ENCODE results near the gene APOE. TPM values are rescaled to one million over a fixed set of nuclear protein-coding genes. Genes with fewer than 3 reads are reported as not detected.

The APOE gene
- total and polyA plus RNA-seq, 9 of the 15 experiments (the other 6 are each of a cell fraction or from before 2014, with no cell fraction given): 0.14 to 180 (median 58.1) TPM; not detected in 1

DNA sequence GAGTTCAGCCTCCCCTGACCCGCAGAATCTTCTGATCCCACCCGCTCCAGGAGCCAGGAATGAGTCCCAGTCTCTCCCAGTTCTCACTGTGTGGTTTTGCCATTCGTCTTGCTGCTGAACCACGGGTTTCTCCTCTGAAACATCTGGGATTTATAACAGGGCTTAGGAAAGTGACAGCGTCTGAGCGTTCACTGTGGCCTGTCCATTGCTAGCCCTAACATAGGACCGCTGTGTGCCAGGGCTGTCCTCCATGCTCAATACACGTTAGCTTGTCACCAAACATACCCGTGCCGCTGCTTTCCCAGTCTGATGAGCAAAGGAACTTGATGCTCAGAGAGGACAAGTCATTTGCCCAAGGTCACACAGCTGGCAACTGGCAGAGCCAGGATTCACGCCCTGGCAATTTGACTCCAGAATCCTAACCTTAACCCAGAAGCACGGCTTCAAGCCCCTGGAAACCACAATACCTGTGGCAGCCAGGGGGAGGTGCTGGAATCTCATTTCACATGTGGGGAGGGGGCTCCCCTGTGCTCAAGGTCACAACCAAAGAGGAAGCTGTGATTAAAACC lies 1.1 kb upstream of the APOE start (continued):
- TF ChIP-seq, protein P1, sequence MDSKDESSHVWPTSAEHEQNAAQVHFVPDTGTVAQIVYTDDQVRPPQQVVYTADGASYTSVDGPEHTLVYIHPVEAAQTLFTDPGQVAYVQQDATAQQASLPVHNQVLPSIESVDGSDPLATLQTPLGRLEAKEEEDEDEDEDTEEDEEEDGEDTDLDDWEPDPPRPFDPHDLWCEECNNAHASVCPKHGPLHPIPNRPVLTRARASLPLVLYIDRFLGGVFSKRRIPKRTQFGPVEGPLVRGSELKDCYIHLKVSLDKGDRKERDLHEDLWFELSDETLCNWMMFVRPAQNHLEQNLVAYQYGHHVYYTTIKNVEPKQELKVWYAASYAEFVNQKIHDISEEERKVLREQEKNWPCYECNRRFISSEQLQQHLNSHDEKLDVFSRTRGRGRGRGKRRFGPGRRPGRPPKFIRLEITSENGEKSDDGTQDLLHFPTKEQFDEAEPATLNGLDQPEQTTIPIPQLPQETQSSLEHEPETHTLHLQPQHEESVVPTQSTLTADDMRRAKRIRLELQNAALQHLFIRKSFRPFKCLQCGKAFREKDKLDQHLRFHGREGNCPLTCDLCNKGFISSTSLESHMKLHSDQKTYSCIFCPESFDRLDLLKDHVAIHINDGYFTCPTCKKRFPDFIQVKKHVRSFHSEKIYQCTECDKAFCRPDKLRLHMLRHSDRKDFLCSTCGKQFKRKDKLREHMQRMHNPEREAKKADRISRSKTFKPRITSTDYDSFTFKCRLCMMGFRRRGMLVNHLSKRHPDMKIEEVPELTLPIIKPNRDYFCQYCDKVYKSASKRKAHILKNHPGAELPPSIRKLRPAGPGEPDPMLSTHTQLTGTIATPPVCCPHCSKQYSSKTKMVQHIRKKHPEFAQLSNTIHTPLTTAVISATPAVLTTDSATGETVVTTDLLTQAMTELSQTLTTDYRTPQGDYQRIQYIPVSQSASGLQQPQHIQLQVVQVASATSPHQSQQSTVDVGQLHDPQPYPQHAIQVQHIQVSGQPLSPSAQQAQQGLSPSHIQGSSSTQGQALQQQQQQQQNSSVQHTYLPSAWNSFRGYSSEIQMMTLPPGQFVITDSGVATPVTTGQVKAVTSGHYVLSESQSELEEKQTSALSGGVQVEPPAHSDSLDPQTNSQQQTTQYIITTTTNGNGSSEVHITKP (IDR thresholded peaks at IDR 0.05; ENCODE audit: partially characterized antibody): peak; percentile 8
- 0 out of 2 replicates have a peak, but pooled peaks have one; percentile 19 for TF ChIP-seq CAMTA2 (CRISPR knock-in tag; conservative IDR thresholded peaks at IDR 0.05)
- TF ChIP-seq ERF (CRISPR knock-in tag; IDR thresholded peaks at IDR 0.05): 0 out of 2 replicates have a peak, but pooled peaks have one; percentile 17
- TF ChIP-seq, protein P2, sequence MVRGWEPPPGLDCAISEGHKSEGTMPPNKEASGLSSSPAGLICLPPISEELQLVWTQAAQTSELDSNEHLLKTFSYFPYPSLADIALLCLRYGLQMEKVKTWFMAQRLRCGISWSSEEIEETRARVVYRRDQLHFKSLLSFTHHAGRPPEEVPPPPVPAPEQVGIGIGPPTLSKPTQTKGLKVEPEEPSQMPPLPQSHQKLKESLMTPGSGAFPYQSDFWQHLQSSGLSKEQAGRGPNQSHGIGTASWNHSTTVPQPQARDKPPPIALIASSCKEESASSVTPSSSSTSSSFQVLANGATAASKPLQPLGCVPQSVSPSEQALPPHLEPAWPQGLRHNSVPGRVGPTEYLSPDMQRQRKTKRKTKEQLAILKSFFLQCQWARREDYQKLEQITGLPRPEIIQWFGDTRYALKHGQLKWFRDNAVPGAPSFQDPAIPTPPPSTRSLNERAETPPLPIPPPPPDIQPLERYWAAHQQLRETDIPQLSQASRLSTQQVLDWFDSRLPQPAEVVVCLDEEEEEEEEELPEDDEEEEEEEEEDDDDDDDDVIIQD (CRISPR knock-in tag; IDR thresholded peaks at IDR 0.05): 0 out of 2 replicates have a peak, but pooled peaks have one; percentile 51
- TF ChIP-seq ZNF174 (CRISPR knock-in tag; IDR thresholded peaks at IDR 0.05): no peak
- peak; percentile 64 for TF ChIP-seq SUPT5H (IDR thresholded peaks at IDR 0.05)
- TF ChIP-seq ZNF586 (CRISPR knock-in tag; conservative IDR thresholded peaks at IDR 0.05): peak; percentile 25; the same call in 1 of the 2 replicates
- TF ChIP-seq, protein P3, sequence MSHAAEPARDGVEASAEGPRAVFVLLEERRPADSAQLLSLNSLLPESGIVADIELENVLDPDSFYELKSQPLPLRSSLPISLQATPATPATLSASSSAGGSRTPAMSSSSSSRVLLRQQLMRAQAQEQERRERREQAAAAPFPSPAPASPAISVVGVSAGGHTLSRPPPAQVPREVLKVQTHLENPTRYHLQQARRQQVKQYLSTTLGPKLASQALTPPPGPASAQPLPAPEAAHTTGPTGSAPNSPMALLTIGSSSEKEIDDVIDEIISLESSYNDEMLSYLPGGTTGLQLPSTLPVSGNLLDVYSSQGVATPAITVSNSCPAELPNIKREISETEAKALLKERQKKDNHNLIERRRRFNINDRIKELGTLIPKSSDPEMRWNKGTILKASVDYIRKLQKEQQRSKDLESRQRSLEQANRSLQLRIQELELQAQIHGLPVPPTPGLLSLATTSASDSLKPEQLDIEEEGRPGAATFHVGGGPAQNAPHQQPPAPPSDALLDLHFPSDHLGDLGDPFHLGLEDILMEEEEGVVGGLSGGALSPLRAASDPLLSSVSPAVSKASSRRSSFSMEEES (CRISPR knock-in tag; IDR thresholded peaks at IDR 0.05): no peak
- TF ChIP-seq ZNF232 (CRISPR knock-in tag; IDR thresholded peaks at IDR 0.05): no peak
- no peak for TF ChIP-seq NR4A1 (CRISPR knock-in tag; IDR thresholded peaks at IDR 0.05)
- TF ChIP-seq NR4A1 (tag; IDR thresholded peaks at IDR 0.05): no peak
- 0 out of 2 replicates have a peak, but pooled peaks have one; percentile 24 for TF ChIP-seq ZNF696 (CRISPR knock-in tag; conservative IDR thresholded peaks at IDR 0.05)
- TF ChIP-seq, protein P4, sequence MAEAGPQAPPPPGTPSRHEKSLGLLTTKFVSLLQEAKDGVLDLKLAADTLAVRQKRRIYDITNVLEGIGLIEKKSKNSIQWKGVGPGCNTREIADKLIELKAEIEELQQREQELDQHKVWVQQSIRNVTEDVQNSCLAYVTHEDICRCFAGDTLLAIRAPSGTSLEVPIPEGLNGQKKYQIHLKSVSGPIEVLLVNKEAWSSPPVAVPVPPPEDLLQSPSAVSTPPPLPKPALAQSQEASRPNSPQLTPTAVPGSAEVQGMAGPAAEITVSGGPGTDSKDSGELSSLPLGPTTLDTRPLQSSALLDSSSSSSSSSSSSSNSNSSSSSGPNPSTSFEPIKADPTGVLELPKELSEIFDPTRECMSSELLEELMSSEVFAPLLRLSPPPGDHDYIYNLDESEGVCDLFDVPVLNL (CRISPR knock-in tag; IDR thresholded peaks at IDR 0.05; ENCODE audit: low read depth): 0 out of 2 replicates have a peak, but pooled peaks have one; percentile 12
- TF ChIP-seq, protein P5, sequence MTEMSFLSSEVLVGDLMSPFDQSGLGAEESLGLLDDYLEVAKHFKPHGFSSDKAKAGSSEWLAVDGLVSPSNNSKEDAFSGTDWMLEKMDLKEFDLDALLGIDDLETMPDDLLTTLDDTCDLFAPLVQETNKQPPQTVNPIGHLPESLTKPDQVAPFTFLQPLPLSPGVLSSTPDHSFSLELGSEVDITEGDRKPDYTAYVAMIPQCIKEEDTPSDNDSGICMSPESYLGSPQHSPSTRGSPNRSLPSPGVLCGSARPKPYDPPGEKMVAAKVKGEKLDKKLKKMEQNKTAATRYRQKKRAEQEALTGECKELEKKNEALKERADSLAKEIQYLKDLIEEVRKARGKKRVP (CRISPR knock-in tag; IDR thresholded peaks at IDR 0.05): 0 out of 2 replicates have a peak, but pooled peaks have one; percentile 16
- 0 out of 2 replicates have a peak, but pooled peaks have one; percentile 61 for TF ChIP-seq ZNF764 (CRISPR knock-in tag; IDR thresholded peaks at IDR 0.05; ENCODE audit: low read depth)
- no peak for TF ChIP-seq ZNF707 (CRISPR knock-in tag; conservative IDR thresholded peaks at IDR 0.05)
- TF ChIP-seq ZBTB7A (IDR thresholded peaks at IDR 0.05; ENCODE audit: borderline replicate concordance, control insufficient read depth, low read depth, low read length): peak; percentile 87
- no peak for TF ChIP-seq GATAD2B (IDR thresholded peaks at IDR 0.05; ENCODE audit: borderline replicate concordance)
- TF ChIP-seq ESRRA (IDR thresholded peaks at IDR 0.05; ENCODE audit: borderline replicate concordance, low read depth): peak; percentile 78
